ENCODE results near the gene SLC2A10.

The SLC2A10 gene

DNA sequence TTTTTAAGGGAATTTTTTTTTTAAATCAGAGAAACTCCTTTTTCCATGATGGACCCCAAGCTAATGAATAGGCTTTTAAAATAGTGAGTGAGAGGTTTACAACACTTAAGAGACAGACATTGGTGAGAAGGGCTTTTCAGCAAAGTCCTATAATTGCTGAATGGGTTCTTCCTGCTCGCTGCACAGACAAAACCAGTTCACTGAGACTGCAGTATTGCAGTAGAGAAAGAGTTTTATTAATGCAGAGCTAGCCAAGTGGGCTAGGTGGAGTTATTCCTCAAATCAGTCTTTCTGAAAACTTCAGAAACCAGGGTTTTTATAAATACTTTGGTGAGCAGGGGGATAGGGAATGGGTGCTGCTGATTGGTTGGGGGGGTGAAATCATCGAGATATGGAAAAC is 3.2 kb upstream of the SLC2A10 start:
- no peak for DNase-seq
- no peak overlapping the region for H3K27ac ChIP-seq
- no peaks in the 10 kb centered on the region for H3K9me3 ChIP-seq
- TF ChIP-seq, protein P1, sequence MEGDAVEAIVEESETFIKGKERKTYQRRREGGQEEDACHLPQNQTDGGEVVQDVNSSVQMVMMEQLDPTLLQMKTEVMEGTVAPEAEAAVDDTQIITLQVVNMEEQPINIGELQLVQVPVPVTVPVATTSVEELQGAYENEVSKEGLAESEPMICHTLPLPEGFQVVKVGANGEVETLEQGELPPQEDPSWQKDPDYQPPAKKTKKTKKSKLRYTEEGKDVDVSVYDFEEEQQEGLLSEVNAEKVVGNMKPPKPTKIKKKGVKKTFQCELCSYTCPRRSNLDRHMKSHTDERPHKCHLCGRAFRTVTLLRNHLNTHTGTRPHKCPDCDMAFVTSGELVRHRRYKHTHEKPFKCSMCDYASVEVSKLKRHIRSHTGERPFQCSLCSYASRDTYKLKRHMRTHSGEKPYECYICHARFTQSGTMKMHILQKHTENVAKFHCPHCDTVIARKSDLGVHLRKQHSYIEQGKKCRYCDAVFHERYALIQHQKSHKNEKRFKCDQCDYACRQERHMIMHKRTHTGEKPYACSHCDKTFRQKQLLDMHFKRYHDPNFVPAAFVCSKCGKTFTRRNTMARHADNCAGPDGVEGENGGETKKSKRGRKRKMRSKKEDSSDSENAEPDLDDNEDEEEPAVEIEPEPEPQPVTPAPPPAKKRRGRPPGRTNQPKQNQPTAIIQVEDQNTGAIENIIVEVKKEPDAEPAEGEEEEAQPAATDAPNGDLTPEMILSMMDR (IDR thresholded peaks at IDR 0.05) = no peak
- H3K27me3 ChIP-seq = peaks cover 0 to 8% of the 10 kb centered on the region in 2 donors
- H3K4me1 ChIP-seq = peaks cover 0 to 16% (median 12%) of the 10 kb centered on the region in 4 donors
- H3K36me3 ChIP-seq = no peaks in the 10 kb centered on the region
- intact Hi-C loops (cut with DNase I; ENCODE audit: low total_unique reads) = no loop called here
- H3K4me3 ChIP-seq = no peak overlapping the region

DNA sequence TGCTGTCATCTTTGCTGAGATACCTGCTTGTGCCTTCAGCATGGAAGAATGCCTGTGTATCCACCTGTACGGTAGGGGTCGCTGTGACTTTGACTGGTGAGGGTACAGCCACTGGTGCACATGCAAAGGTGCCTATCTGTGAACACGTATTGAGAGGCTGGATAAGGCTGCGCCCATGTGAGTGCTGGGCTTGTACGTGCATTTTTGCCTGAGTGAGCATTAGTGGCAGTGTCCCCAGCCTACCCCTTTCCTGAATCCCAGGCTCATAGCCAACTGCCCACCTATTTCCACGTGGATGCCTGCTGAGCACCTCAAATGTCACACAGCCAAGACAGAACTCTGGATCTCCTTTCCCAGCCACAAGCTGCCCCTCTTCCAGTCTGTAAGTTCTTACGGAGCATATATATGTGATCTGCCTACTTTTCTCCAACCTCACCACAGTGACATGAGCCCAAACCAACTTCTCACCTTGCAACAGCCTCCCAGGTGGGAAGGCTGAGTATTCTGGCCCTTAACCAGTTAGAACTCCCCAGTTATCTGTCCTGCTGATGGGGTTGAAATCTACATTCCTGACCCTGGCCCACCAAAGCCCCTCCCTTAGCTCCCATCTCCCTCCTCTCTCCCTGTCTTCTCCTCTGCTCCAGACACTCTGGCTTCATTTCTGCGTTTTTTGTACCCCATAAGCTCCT is 1.1 kb upstream of the SLC2A10 start:
- DNase-seq = no peak
- H3K9me3 ChIP-seq = no peaks in the 10 kb centered on the region
- intact Hi-C loops (cut with DNase I; ENCODE audit: low total_unique reads) = no loop called here
- H3K4me1 ChIP-seq = peaks cover 0 to 26% (median 12%) of the 10 kb centered on the region in 4 donors
- no peaks in the 10 kb centered on the region for H3K27me3 ChIP-seq
- H3K4me3 ChIP-seq = no peak overlapping the region
- H3K27ac ChIP-seq = no peak overlapping the region
- TF ChIP-seq, protein P1 (IDR thresholded peaks at IDR 0.05) = no peak
- H3K36me3 ChIP-seq = no peaks in the 10 kb centered on the region

DNA sequence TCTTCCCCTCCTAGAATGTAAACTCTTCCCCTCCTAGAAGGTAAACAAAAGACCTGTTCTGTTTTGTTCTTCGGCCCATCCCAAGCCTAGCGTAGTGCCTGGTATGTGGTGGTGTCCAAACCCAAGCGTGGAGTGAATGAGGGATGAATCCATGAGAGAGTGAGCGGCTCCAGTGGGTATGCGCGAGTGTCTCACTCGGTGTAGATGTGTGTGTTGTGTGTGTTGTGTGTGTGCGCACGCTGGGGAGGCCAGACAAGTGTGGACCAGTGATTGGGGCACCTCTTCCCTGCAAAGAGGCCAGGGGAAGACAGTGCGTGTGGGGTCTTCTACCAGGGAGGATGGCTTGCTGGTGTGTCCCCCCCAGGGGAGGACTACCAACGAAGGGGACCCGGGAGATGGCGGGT is 392 bp upstream of the SLC2A10 start:
- H3K27ac ChIP-seq = peak overlapping the region; percentile 67 to 70
- TF ChIP-seq, protein P1 (IDR thresholded peaks at IDR 0.05) = no peak
- H3K9me3 ChIP-seq = no peaks in the 10 kb centered on the region
- H3K4me3 ChIP-seq = peak overlapping the region; percentile 66 to 77
- no peak for DNase-seq
- no peaks in the 10 kb centered on the region for H3K36me3 ChIP-seq
- H3K4me1 ChIP-seq = peaks cover 0 to 27% (median 12%) of the 10 kb centered on the region in 4 donors
- intact Hi-C loops (cut with DNase I; ENCODE audit: low total_unique reads) = no loop called here
- no peaks in the 10 kb centered on the region for H3K27me3 ChIP-seq

DNA sequence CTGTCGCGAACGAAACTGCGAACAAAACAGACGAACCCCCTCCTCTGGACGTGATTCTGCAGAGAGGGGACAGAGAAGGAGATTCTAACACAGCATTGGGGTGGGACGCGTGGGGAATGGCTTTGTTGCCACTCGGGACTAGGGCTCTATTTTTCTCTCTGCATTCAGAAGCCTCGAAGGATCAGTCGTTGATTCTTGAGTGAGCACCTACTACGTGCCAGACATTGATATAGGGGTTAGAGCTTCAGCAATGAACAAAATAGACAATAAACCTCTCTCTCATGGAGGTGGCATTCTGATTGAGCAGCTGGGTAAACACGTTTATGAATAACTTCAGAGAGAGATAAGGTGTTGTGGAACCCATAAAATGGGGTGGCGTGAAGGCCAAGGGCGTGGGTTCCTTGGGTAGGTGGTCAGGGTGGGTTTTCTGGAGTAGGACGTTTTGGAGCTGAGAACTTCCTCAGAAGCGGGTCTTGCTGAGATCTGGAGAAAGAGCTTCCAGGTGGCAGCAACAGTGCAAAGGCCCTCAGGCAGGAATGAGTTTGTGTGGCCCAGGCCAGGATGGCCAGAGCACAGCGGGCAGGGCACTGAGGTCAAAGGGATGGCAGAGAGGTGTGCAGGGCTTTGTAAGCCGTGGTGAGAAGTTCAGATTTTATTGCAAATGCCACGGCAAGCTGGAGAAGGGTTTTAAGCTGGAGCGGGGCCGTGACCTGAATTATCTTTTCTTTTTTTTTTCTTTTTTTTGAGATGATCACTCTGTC is 884 bp downstream of the SLC2A10 start:
- Histone ChIP-seq H3K9me3 (no peaks in the 10 kb centered on the region), H3K36me3 (no peaks in the 10 kb centered on the region), H3K27ac (peak overlapping the region; percentile 67 to 70), H3K4me1 (peaks cover 0 to 35% (median 14%) of the 10 kb centered on the region in 4 donors), H3K4me3 (peak overlapping the region; percentile 66 to 77), H3K27me3 (no peaks in the 10 kb centered on the region)
- intact Hi-C loops (cut with DNase I; ENCODE audit: low total_unique reads) = no loop called here
- no peak for DNase-seq
- TF ChIP-seq, protein P1 (IDR thresholded peaks at IDR 0.05) = no peak

DNA sequence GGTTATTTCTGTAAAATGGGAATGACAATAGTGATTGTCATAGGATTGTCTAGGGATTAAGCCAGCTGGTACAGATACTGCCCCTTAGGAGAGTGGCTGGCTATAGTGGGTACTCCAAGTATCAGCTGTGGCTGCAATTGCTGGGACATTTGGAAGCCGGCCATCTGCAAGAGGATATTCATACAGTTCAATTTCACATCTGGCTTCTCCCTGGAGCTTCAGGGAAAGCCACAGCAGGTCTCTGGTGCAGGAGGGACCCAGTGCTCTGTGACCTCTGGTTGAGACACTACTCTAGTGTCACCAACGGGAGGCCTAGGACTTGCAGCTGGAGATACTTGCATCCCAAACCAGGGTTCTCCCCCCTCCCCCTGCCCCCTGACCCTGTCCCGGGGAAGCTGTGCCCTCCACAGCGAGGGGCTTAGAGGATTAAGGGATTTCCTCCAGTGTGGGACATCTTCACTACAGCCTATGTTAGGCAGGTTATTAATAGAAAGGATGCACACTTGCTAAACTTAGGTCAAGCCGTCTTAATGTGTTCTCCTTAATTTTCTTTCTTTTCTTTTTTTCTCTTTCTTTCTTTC is 2.7 kb downstream of the SLC2A10 start:
- H3K4me1 ChIP-seq = peaks cover 0 to 35% (median 14%) of the 10 kb centered on the region in 4 donors
- H3K4me3 ChIP-seq = no peak overlapping the region
- no peak for DNase-seq
- intact Hi-C loops (cut with DNase I; ENCODE audit: low total_unique reads) = no loop called here
- H3K9me3 ChIP-seq = no peaks in the 10 kb centered on the region
- TF ChIP-seq, protein P1 (IDR thresholded peaks at IDR 0.05) = no peak
- no peaks in the 10 kb centered on the region for H3K36me3 ChIP-seq
- no peak overlapping the region for H3K27ac ChIP-seq
- H3K27me3 ChIP-seq = no peaks in the 10 kb centered on the region
